Activated B cell treated with CpG ODN at 0.5 μM for 24 hours (primary cell): Measurements from ENCODE around the gene SLC17A8. TPM values are rescaled to one million over a fixed set of nuclear protein-coding genes. Genes with fewer than 3 reads are reported as not detected.
"Not testable (repeated sequence)": the region's sequence is repeated elsewhere in the genome, so short reads cannot be mapped to it uniquely, and the experiment has no call there.

ENCODE experiments used
- ATAC-seq: fragments of 200-7000 bp; cut with Tn5 transposase; one replicate; pipeline ENCODE4 v1.10.0; 2021; ENCODE audit warnings: low read depth, mild to moderate bottlenecking, moderate library complexity
- CTCF ChIA-PET: fragments of 350-600 bp; sonication (Branson Sonifier 250); formaldehyde crosslinking; loops from one replicate; lab custom pipeline; 2021; ENCODE audit warnings: antibody characterized with exemption; lab: Charles Lee
- POLR2A ChIA-PET: fragments of 350-600 bp; sonication (Branson Sonifier 250); formaldehyde crosslinking; loops from one replicate; lab custom pipeline; 2021; ENCODE audit warnings: antibody characterized with exemption; lab: Charles Lee
- DNase-seq: peaks from one replicate; pipeline ENCODE4 v3.0.0; 2022
- H3K27ac Mint-ChIP-seq: one replicate; pipeline ENCODE4 v1.8.0; 2020; ENCODE audit warnings: mixed read lengths
- H3K27me3 Mint-ChIP-seq: one replicate; pipeline ENCODE4 v1.8.0; 2021; ENCODE audit warnings: mixed read lengths
- H3K36me3 Mint-ChIP-seq: one replicate; pipeline ENCODE4 v1.8.0; 2021; ENCODE audit warnings: low read depth, mixed read lengths
- H3K4me1 Mint-ChIP-seq: one replicate; pipeline ENCODE4 v1.8.0; 2021; ENCODE audit warnings: mixed read lengths
- H3K4me3 Mint-ChIP-seq: one replicate; pipeline ENCODE4 v1.8.0; 2020; ENCODE audit warnings: mild to moderate bottlenecking, mixed read lengths
- H3K9me3 Mint-ChIP-seq: one replicate; pipeline ENCODE4 v1.8.0; 2020; ENCODE audit warnings: mixed read lengths
- CTCF ChIP-seq: fragments of 200-600 bp; IDR thresholded peaks from one replicate; pipeline ENCODE4 v1.8.0; 2022; ENCODE audit warnings: antibody characterized with exemption, mild to moderate bottlenecking
- intact Hi-C: fragments of 100-400 bp; cut with micrococcal nuclease; formaldehyde crosslinking; loops from one replicate; pipeline ENCODE4 v1.15.1; 2024
- total RNA-seq: library from RNA; stranded (reverse); gene quantifications from 2 replicates; pipeline ENCODE4 v1.2.3, GENCODE V29; 2022

SLC17A8 gene
- total RNA-seq, 1 donor from 2014 or later, result not detected

- no peak for DNase-seq
- H3K27ac Mint-ChIP-seq, result no peak overlapping the region
These were observed 56.1 kb downstream of the SLC17A8 start for GRCh38 chr12:100413001-100413400.

GRCh38 chr12:100414739-100415138, 57.9 kb downstream of the SLC17A8 start:
- ChIA-PET CTCF (no interaction called here), POLR2A (no interaction called here)
- no peak for TF ChIP-seq CTCF
- DNase-seq (no peak), ATAC-seq (no peak)
- Mint-ChIP-seq H3K4me3 (no peak overlapping the region), H3K27ac (no peak overlapping the region), H3K36me3 (no peaks in the 10 kb centered on the region), H3K9me3 (no peaks in the 10 kb centered on the region), H3K27me3 (peaks cover 3% of the 10 kb centered on the region), H3K4me1 (no peaks in the 10 kb centered on the region)
- intact Hi-C loops, result no loop called here

More at GRCh38 chr12:100413001-100413400, 56.1 kb downstream of the SLC17A8 start:
- intact Hi-C loops, result no loop called here
- Mint-ChIP-seq H3K4me1 (no peaks in the 10 kb centered on the region), H3K4me3 (no peak overlapping the region), H3K9me3 (no peaks in the 10 kb centered on the region), H3K27me3 (no peaks in the 10 kb centered on the region), H3K36me3 (no peaks in the 10 kb centered on the region)
- CTCF ChIA-PET, result no interaction called here
- ATAC-seq, result no peak
- POLR2A ChIA-PET, result no interaction called here
- TF ChIP-seq CTCF, result no peak

GRCh38 chr12:100422646-100423045, 65.8 kb downstream of the SLC17A8 start:
- no peak overlapping the region for H3K4me3 Mint-ChIP-seq
- DNase-seq (no peak), ATAC-seq (no peak)
- TF ChIP-seq CTCF, result no peak
- H3K27ac Mint-ChIP-seq, result no peak overlapping the region
- intact Hi-C loops, result no loop called here
- ChIA-PET CTCF (no interaction called here), POLR2A (no interaction called here)
- H3K4me1 Mint-ChIP-seq, result no peaks in the 10 kb centered on the region
- H3K27me3 Mint-ChIP-seq, result peaks cover 3% of the 10 kb centered on the region
- H3K9me3 Mint-ChIP-seq, result peaks cover 14% of the 10 kb centered on the region
- no peaks in the 10 kb centered on the region for H3K36me3 Mint-ChIP-seq

GRCh38 chr12:100426145-100426544, 69.3 kb downstream of the SLC17A8 start:
- peaks cover 16% of the 10 kb centered on the region for H3K9me3 Mint-ChIP-seq
- H3K36me3 Mint-ChIP-seq, result no peaks in the 10 kb centered on the region
- POLR2A ChIA-PET, result no interaction called here
- H3K4me3 Mint-ChIP-seq, result no peak overlapping the region
- no peaks in the 10 kb centered on the region for H3K27me3 Mint-ChIP-seq
- intact Hi-C loops, result no loop called here
- CTCF ChIA-PET, result no interaction called here
- no peak for TF ChIP-seq CTCF
- H3K4me1 Mint-ChIP-seq, result no peaks in the 10 kb centered on the region
- ATAC-seq, result no peak
- H3K27ac Mint-ChIP-seq, result no peak overlapping the region
- DNase-seq, result no peak

GRCh38 chr12:100427078-100427477, 70.2 kb downstream of the SLC17A8 start:
- Mint-ChIP-seq H3K4me1 (no peaks in the 10 kb centered on the region), H3K36me3 (no peaks in the 10 kb centered on the region), H3K9me3 (peaks cover 16% of the 10 kb centered on the region), H3K27ac (no peak overlapping the region), H3K27me3 (no peaks in the 10 kb centered on the region), H3K4me3 (no peak overlapping the region)
- ATAC-seq (no peak), DNase-seq (no peak)
- no peak for TF ChIP-seq CTCF
- intact Hi-C loops, result no loop called here
- CTCF ChIA-PET, result no interaction called here
- POLR2A ChIA-PET, result no interaction called here

GRCh38 chr12:100430251-100430650, 73.4 kb downstream of the SLC17A8 start:
- H3K4me3 Mint-ChIP-seq, H3K9me3 Mint-ChIP-seq, POLR2A ChIA-PET, H3K27me3 Mint-ChIP-seq, ATAC-seq, H3K36me3 Mint-ChIP-seq, DNase-seq, CTCF ChIA-PET, H3K27ac Mint-ChIP-seq, H3K4me1 Mint-ChIP-seq, intact Hi-C loops: not testable (repeated sequence)
